HepG2 (cell line): Measurements from ENCODE around the gene PIK3CB. TPM values are rescaled to one million over a fixed set of nuclear protein-coding genes. Genes with fewer than 3 reads are reported as not detected.

Experiments used
- ETV5 ChIP-seq: IDR thresholded peaks from 2 replicates; pipeline ENCODE4 v1.6.1; 2018; ENCODE audit warnings: missing biosample characterization, missing genetic modification reagents, inconsistent platforms, borderline replicate concordance
- HMG20B ChIP-seq: conservative IDR thresholded peaks from 2 replicates; pipeline ENCODE4 v1.6.1; 2016; ENCODE audit warnings: missing genetic modification reagents, missing compliant biosample characterization
- PAX8 ChIP-seq: sonication (generic); formaldehyde crosslinking; IDR thresholded peaks from 2 replicates; pipeline ENCODE4 v1.8.0; 2022; ENCODE audit warnings: mild to moderate bottlenecking, missing genetic modification reagents, borderline replicate concordance
- SALL2 ChIP-seq: sonication (generic); formaldehyde crosslinking; IDR thresholded peaks from 2 replicates; pipeline ENCODE4 v1.8.1; 2023; ENCODE audit warnings: mild to moderate bottlenecking, missing genetic modification reagents, inconsistent platforms
- SMAD1 ChIP-seq: sonication (generic); formaldehyde crosslinking; IDR thresholded peaks from 2 replicates; pipeline ENCODE4 v1.4.0; 2020; ENCODE audit warnings: missing genetic modification reagents, low read depth, mild to moderate bottlenecking, borderline replicate concordance
- YEATS2 ChIP-seq: sonication (generic); formaldehyde crosslinking; IDR thresholded peaks from 2 replicates; pipeline ENCODE4 v1.4.0; 2020; ENCODE audit warnings: missing genetic modification reagents, borderline replicate concordance
- ZBTB10 ChIP-seq: sonication (generic); formaldehyde crosslinking; IDR thresholded peaks from 2 replicates; pipeline ENCODE4 v1.4.0; 2020; ENCODE audit warnings: missing genetic modification reagents, borderline replicate concordance
- ZBTB25 ChIP-seq: IDR thresholded peaks from 2 replicates; pipeline ENCODE4 v1.6.1; 2018; ENCODE audit warnings: missing genetic modification reagents
- ZNF12 ChIP-seq: sonication (generic); formaldehyde crosslinking; IDR thresholded peaks from 2 replicates; pipeline ENCODE4 v1.5.0; 2020; ENCODE audit warnings: missing genetic modification reagents
- ZNF17 ChIP-seq: sonication (generic); formaldehyde crosslinking; IDR thresholded peaks from 2 replicates; pipeline ENCODE4 v1.5.0; 2020; ENCODE audit warnings: mild to moderate bottlenecking, missing genetic modification reagents
- ZNF260 ChIP-seq: sonication (generic); formaldehyde crosslinking; IDR thresholded peaks from 2 replicates; pipeline ENCODE4 v1.4.0; 2020; ENCODE audit warnings: missing genetic modification reagents, low read depth, mild to moderate bottlenecking, borderline replicate concordance
- ZNF761 ChIP-seq: sonication (generic); formaldehyde crosslinking; conservative IDR thresholded peaks from 2 replicates; pipeline ENCODE4 v1.4.0; 2020; ENCODE audit warnings: mild to moderate bottlenecking, missing genetic modification reagents
- ZNF816 ChIP-seq: sonication (generic); formaldehyde crosslinking; IDR thresholded peaks from 2 replicates; pipeline ENCODE4 v1.8.0; 2022; ENCODE audit warnings: missing genetic modification reagents, mild to moderate bottlenecking, borderline replicate concordance
- ZSCAN9 ChIP-seq: IDR thresholded peaks from 2 replicates; pipeline ENCODE4 v1.6.1; 2016; ENCODE audit warnings: borderline replicate concordance
- polyA plus RNA-seq, 8 experiments: library from polyadenylated mRNA; depleted of rRNA in 3 of 8; stranded (reverse) in 7 of 8; unstranded in 1 of 8; fragments of >200 nt; fragmentation: Illumina TruSeq in 4 of 8; extraction: Trizol in 4 of 8; gene quantifications; 2 replicates each; pipeline versions ENCODE4 v1.2.1 to v1.2.3, GENCODE V29; 2011 to 2016; ENCODE audit warnings: low read depth in 4 of 8, missing spikeins in 1 of 8, mixed read lengths in 1 of 8; ENCODE audit not compliant: insufficient read depth in 1 of 8
- total RNA-seq, 5 experiments: library from RNA; depleted of rRNA; stranded (reverse); fragments of >200 nt; fragmentation: Illumina TruSeq; extraction: Trizol; gene quantifications; 2 replicates each; pipeline ENCODE4 v1.2.3, GENCODE V29; 2016; ENCODE audit warnings: low read depth in 1 of 5
- TF ChIP-seq, protein P1 (sequence below): sonication (generic); formaldehyde crosslinking; IDR thresholded peaks from 2 replicates; pipeline ENCODE4 v1.4.0; 2020; ENCODE audit warnings: missing genetic modification reagents, borderline replicate concordance

The PIK3CB gene
- total and polyA plus RNA-seq, 2 of the 13 experiments (the other 11 are each of a cell fraction or from before 2014, with no cell fraction given): 6.6 to 18.7 TPM

GRCh38 chr3:138834596-138835396, at the start of gene PIK3CB (continued):
- TF ChIP-seq ZBTB25: no peak
- TF ChIP-seq HMG20B (CRISPR knock-in tag): 0 out of 2 replicates have a peak, but pooled peaks have one; percentile 13
- TF ChIP-seq, protein P1, sequence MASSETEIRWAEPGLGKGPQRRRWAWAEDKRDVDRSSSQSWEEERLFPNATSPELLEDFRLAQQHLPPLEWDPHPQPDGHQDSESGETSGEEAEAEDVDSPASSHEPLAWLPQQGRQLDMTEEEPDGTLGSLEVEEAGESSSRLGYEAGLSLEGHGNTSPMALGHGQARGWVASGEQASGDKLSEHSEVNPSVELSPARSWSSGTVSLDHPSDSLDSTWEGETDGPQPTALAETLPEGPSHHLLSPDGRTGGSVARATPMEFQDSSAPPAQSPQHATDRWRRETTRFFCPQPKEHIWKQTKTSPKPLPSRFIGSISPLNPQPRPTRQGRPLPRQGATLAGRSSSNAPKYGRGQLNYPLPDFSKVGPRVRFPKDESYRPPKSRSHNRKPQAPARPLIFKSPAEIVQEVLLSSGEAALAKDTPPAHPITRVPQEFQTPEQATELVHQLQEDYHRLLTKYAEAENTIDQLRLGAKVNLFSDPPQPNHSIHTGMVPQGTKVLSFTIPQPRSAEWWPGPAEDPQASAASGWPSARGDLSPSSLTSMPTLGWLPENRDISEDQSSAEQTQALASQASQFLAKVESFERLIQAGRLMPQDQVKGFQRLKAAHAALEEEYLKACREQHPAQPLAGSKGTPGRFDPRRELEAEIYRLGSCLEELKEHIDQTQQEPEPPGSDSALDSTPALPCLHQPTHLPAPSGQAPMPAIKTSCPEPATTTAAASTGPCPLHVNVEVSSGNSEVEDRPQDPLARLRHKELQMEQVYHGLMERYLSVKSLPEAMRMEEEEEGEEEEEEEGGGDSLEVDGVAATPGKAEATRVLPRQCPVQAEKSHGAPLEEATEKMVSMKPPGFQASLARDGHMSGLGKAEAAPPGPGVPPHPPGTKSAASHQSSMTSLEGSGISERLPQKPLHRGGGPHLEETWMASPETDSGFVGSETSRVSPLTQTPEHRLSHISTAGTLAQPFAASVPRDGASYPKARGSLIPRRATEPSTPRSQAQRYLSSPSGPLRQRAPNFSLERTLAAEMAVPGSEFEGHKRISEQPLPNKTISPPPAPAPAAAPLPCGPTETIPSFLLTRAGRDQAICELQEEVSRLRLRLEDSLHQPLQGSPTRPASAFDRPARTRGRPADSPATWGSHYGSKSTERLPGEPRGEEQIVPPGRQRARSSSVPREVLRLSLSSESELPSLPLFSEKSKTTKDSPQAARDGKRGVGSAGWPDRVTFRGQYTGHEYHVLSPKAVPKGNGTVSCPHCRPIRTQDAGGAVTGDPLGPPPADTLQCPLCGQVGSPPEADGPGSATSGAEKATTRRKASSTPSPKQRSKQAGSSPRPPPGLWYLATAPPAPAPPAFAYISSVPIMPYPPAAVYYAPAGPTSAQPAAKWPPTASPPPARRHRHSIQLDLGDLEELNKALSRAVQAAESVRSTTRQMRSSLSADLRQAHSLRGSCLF: no peak
- TF ChIP-seq ZNF816 (CRISPR knock-in tag): peak; percentile 51; the same call in 1 of the 2 replicates
- TF ChIP-seq YEATS2 (CRISPR knock-in tag): peak; percentile 50; the same call in 1 of the 2 replicates
- TF ChIP-seq SALL2 (CRISPR knock-in tag): peak; percentile 80; the same call in 1 of the 2 replicates
- no peak for TF ChIP-seq ZNF17 (CRISPR knock-in tag)
- no peak; the same call in 1 of the 2 replicates for TF ChIP-seq PAX8 (CRISPR knock-in tag)
- TF ChIP-seq ZNF12 (CRISPR knock-in tag): no peak
- TF ChIP-seq SMAD1 (CRISPR knock-in tag): no peak
- no peak for TF ChIP-seq ETV5 (CRISPR knock-in tag)
- no peak for TF ChIP-seq ZNF761
- TF ChIP-seq ZNF260 (CRISPR knock-in tag): no peak
- no peak for TF ChIP-seq ZBTB10
- TF ChIP-seq ZSCAN9 (CRISPR knock-in tag): peak; percentile 58; the same call in 1 of the 2 replicates
